Activated CD8-positive, alpha-beta T cell treated with anti-CD3 and anti-CD28 coated beads for 36 hours (primary cell): Measurements from ENCODE around the gene S100B. TPM values are rescaled to one million over a fixed set of nuclear protein-coding genes. Genes with fewer than 3 reads are reported as not detected.

Experiments
- ATAC-seq: fragments of 200-7000 bp; cut with Tn5 transposase; one replicate; pipeline ENCODE4 v1.10.0; 2021; ENCODE audit warnings: mild to moderate bottlenecking, moderate library complexity
- CTCF ChIA-PET: fragments of 350-600 bp; sonication (Branson Sonifier 250); formaldehyde crosslinking; loops from one replicate; lab custom pipeline; 2021; ENCODE audit warnings: antibody characterized with exemption; lab: Charles Lee
- POLR2A ChIA-PET: fragments of 350-600 bp; sonication (Branson Sonifier 250); formaldehyde crosslinking; loops from one replicate; lab custom pipeline; 2021; ENCODE audit warnings: antibody characterized with exemption; lab: Charles Lee
- DNase-seq: peaks from one replicate; pipeline ENCODE4 v3.0.0-alpha.2; 2020
- H3K27ac Mint-ChIP-seq: one replicate; pipeline ENCODE4 v1.8.0; 2021; ENCODE audit warnings: mild to moderate bottlenecking, mixed read lengths
- H3K27me3 Mint-ChIP-seq: one replicate; pipeline ENCODE4 v1.8.0; 2021; ENCODE audit warnings: mixed read lengths
- H3K36me3 Mint-ChIP-seq: one replicate; pipeline ENCODE4 v1.8.0; 2021; ENCODE audit warnings: low read depth, mixed read lengths
- H3K4me1 Mint-ChIP-seq: one replicate; pipeline ENCODE4 v1.8.0; 2021; ENCODE audit warnings: low read depth, mixed read lengths
- H3K4me3 Mint-ChIP-seq: one replicate; pipeline ENCODE4 v1.8.0; 2021; ENCODE audit warnings: mild to moderate bottlenecking, moderate library complexity, mixed read lengths
- H3K9me3 Mint-ChIP-seq: one replicate; pipeline ENCODE4 v1.8.0; 2021; ENCODE audit warnings: mixed read lengths
- CTCF ChIP-seq: fragments of 200-600 bp; IDR thresholded peaks from one replicate; pipeline ENCODE4 v1.8.0; 2022; ENCODE audit warnings: antibody characterized with exemption, mild to moderate bottlenecking
- intact Hi-C: fragments of 100-400 bp; cut with micrococcal nuclease; formaldehyde crosslinking; loops from one replicate; pipeline ENCODE4 v1.10.0; 2022
- total RNA-seq, 2 experiments: library from RNA; stranded (reverse); gene quantifications; one replicate each; pipeline ENCODE4 v1.2.3, GENCODE V29; 2021

The S100B gene
- total RNA-seq, 2 experiments from 2014 or later, result 2.7 to 3.0 TPM

- ATAC-seq, result no peak
- intact Hi-C loops, result no loop called here
- TF ChIP-seq CTCF, result no peak
- Mint-ChIP-seq H3K4me1 (peaks cover 53% of the 10 kb centered on the region), H3K36me3 (no peaks in the 10 kb centered on the region), H3K9me3 (no peaks in the 10 kb centered on the region), H3K4me3 (no peak overlapping the region), H3K27ac (no peak overlapping the region), H3K27me3 (no peaks in the 10 kb centered on the region)
- CTCF ChIA-PET, result interaction anchor here (1.1 to 1.5 kb wide), 2 partner anchors 13 to 37 kb away, joined by 3 read pairs; no protein-coding TSS in a partner anchor
- no peak for DNase-seq
- POLR2A ChIA-PET, result interaction anchor here (1.4 kb wide), 1 partner anchor 44 kb away, joined by 4 read pairs; no protein-coding TSS in a partner anchor
Observed at GRCh38 chr21:46603228-46603627, 1.7 kb downstream of the S100B start.

GRCh38 chr21:46600978-46601377 is 3.9 kb downstream of the S100B start:
- Mint-ChIP-seq H3K9me3 (no peaks in the 10 kb centered on the region), H3K27me3 (no peaks in the 10 kb centered on the region), H3K4me1 (peaks cover 34% of the 10 kb centered on the region), H3K36me3 (no peaks in the 10 kb centered on the region), H3K4me3 (no peak overlapping the region), H3K27ac (no peak overlapping the region)
- POLR2A ChIA-PET, result no interaction called here
- ATAC-seq (no peak), DNase-seq (no peak)
- no peak for TF ChIP-seq CTCF
- intact Hi-C loops, result no loop called here
- CTCF ChIA-PET, result no interaction called here

- DNase-seq (no peak), ATAC-seq (no peak)
- no peaks in the 10 kb centered on the region for H3K36me3 Mint-ChIP-seq
- no peak overlapping the region for H3K27ac Mint-ChIP-seq
- peaks cover 27% of the 10 kb centered on the region for H3K4me1 Mint-ChIP-seq
- H3K4me3 Mint-ChIP-seq, result no peak overlapping the region
- intact Hi-C loops, result no loop called here
- ChIA-PET POLR2A (no interaction called here), CTCF (no interaction called here)
- no peaks in the 10 kb centered on the region for H3K9me3 Mint-ChIP-seq
- no peak for TF ChIP-seq CTCF
- H3K27me3 Mint-ChIP-seq, result no peaks in the 10 kb centered on the region
Observed at GRCh38 chr21:46600305-46600704, 4.6 kb downstream of the S100B start.

GRCh38 chr21:46598581-46599572 is 6.0 kb downstream of the S100B start:
- intact Hi-C loops, result no loop called here
- H3K9me3 Mint-ChIP-seq, result peaks cover 6% of the 10 kb centered on the region
- POLR2A ChIA-PET, result interaction anchor here (1.2 kb wide), 1 partner anchor 20 kb away, joined by 3 read pairs; no protein-coding TSS in a partner anchor
- H3K4me1 Mint-ChIP-seq, result peaks cover 19% of the 10 kb centered on the region
- no peak for TF ChIP-seq CTCF
- no peak overlapping the region for H3K27ac Mint-ChIP-seq
- ATAC-seq (no peak), DNase-seq (no peak)
- CTCF ChIA-PET, result interaction anchor here (1.0 to 1.1 kb wide), 2 partner anchors 15 to 98 kb away, joined by 3 read pairs; no protein-coding TSS in a partner anchor
- H3K36me3 Mint-ChIP-seq, result peaks cover under 1% of the 10 kb centered on the region
- no peaks in the 10 kb centered on the region for H3K27me3 Mint-ChIP-seq
- H3K4me3 Mint-ChIP-seq, result no peak overlapping the region

GRCh38 chr21:46597896-46598343 is 7.0 kb downstream of the S100B start:
- intact Hi-C loops, result no loop called here
- DNase-seq (no peak), ATAC-seq (no peak)
- Mint-ChIP-seq H3K9me3 (peaks cover 12% of the 10 kb centered on the region), H3K27ac (no peak overlapping the region), H3K27me3 (no peaks in the 10 kb centered on the region), H3K36me3 (peaks cover 2% of the 10 kb centered on the region), H3K4me1 (peaks cover 19% of the 10 kb centered on the region), H3K4me3 (no peak overlapping the region)
- POLR2A ChIA-PET, result interaction anchor here (1.2 to 1.5 kb wide), 2 partner anchors 8 to 19 kb away, joined by 3 to 5 read pairs; no protein-coding TSS in a partner anchor
- no peak for TF ChIP-seq CTCF
- CTCF ChIA-PET, result no interaction called here
